DOHH2 (cell line): ENCODE data around the gene THBS2.

Experiments
- H3F3A ChIP-seq: fragments of 200-600 bp; sonication (generic), shearing (Covaris generic); 2 replicates; pipeline ENCODE4 v1.6.0; 2016; ENCODE audit warnings: antibody characterized with exemption, mild to moderate bottlenecking; ENCODE audit not compliant: control insufficient read depth, insufficient read depth
- H3K27ac ChIP-seq: fragments of 200-600 bp; sonication (generic); 2 replicates; pipeline ENCODE4 v1.5.1; 2014; ENCODE audit warnings: low read depth, mild to moderate bottlenecking, low read length, moderate library complexity
- H3K27me3 ChIP-seq: fragments of 200-600 bp; sonication (generic); 2 replicates; pipeline ENCODE4 v1.6.1; 2014; ENCODE audit warnings: mild to moderate bottlenecking, low read length, mixed read lengths; ENCODE audit not compliant: control insufficient read depth
- H3K36me3 ChIP-seq: fragments of 200-600 bp; sonication (generic); 2 replicates; pipeline ENCODE4 v1.6.1; 2014; ENCODE audit warnings: mild to moderate bottlenecking, low read length, moderate library complexity, mixed read lengths; ENCODE audit not compliant: control insufficient read depth
- H3K4me1 ChIP-seq: fragments of 200-600 bp; sonication (generic); 2 replicates; pipeline ENCODE4 v1.6.1; 2014; ENCODE audit warnings: mild to moderate bottlenecking, low read length, mixed read lengths; ENCODE audit not compliant: control insufficient read depth
- H3K4me2 ChIP-seq: fragments of 200-600 bp; sonication (generic); 2 replicates; pipeline ENCODE4 v1.6.0; 2014; ENCODE audit warnings: mild to moderate bottlenecking, low read length, moderate library complexity
- H3K4me3 ChIP-seq: fragments of 200-600 bp; sonication (generic); 2 replicates; pipeline ENCODE4 v1.5.1; 2014; ENCODE audit warnings: mild to moderate bottlenecking, low read length, mixed read lengths
- H3K79me2 ChIP-seq: fragments of 200-600 bp; sonication (generic); 2 replicates; pipeline ENCODE4 v1.6.1; 2014; ENCODE audit warnings: mild to moderate bottlenecking, low read length, mixed read lengths; ENCODE audit not compliant: control insufficient read depth
- H3K9me2 ChIP-seq: fragments of 200-600 bp; sonication (generic); replicated peaks from 2 replicates; pipeline ENCODE4 v1.6.1; 2014; ENCODE audit warnings: mild to moderate bottlenecking, low read length, mixed read lengths; ENCODE audit not compliant: control insufficient read depth
- H3K9me3 ChIP-seq: fragments of 200-600 bp; sonication (generic); 2 replicates; pipeline ENCODE4 v1.6.1; 2014; ENCODE audit warnings: antibody characterized with exemption, low read length, mixed read lengths; ENCODE audit not compliant: control insufficient read depth, insufficient read depth
- H4K20me1 ChIP-seq: fragments of 200-600 bp; sonication (generic); 2 replicates; pipeline ENCODE4 v1.6.0; 2014; ENCODE audit warnings: low read depth, mild to moderate bottlenecking, antibody characterized with exemption, low read length, moderate library complexity; ENCODE audit not compliant: control insufficient read depth, insufficient read depth
- CTCF ChIP-seq: fragments of 200-600 bp; sonication (generic); IDR thresholded peaks from one replicate; pipeline ENCODE4 v1.5.1; 2014; ENCODE audit warnings: antibody characterized with exemption, mild to moderate bottlenecking, low read depth, low read length; ENCODE audit not compliant: poor library complexity, severe bottlenecking
- EZH2phosphoT487 ChIP-seq: fragments of 200-600 bp; sonication (generic); IDR thresholded peaks from 2 replicates; pipeline ENCODE4 v1.6.1; 2017; ENCODE audit warnings: borderline replicate concordance, mild to moderate bottlenecking, antibody characterized with exemption, low read length, moderate library complexity, mixed read lengths

Gene THBS2

GRCh38 chr6:169253337-169254238 lies at the start of gene THBS2:
THBS2 (minus strand) TSS chr6:169253846; CDS start chr6:169250784, 3,062 bp downstream.
- Histone ChIP-seq H3K36me3 (no peaks in the 10 kb centered on the region), H3K4me3 (no peak within 1 kb of the TSS), H3K4me1 (no peaks in the 10 kb centered on the region), H3K9me3 (no peaks in the 10 kb centered on the region; the same call in 1 of the 2 replicates), H4K20me1 (no peaks in the 10 kb centered on the region), H3K4me2 (no peak within 1 kb of the TSS), H3K27me3 (no peaks in the 10 kb centered on the region), H3K9me2 (no peaks in the 10 kb centered on the region), H3F3A (no peaks in the 10 kb centered on the region), H3K79me2 (no peaks in the 10 kb centered on the region), H3K27ac (no peak within 1 kb of the TSS)
- TF ChIP-seq CTCF = no peak
- TF ChIP-seq EZH2phosphoT487 = no peak

GRCh38 chr6:169302716-169303115 lies 49.1 kb upstream of the THBS2 start:
- Histone ChIP-seq H3K4me2 (no peak overlapping the region), H3K36me3 (no peaks in the 10 kb centered on the region), H3K79me2 (no peaks in the 10 kb centered on the region), H3K27ac (no peak overlapping the region), H3K4me3 (no peak overlapping the region), H3K4me1 (no peaks in the 10 kb centered on the region), H4K20me1 (no peaks in the 10 kb centered on the region), H3F3A (no peaks in the 10 kb centered on the region), H3K9me3 (no peaks in the 10 kb centered on the region), H3K27me3 (no peaks in the 10 kb centered on the region), H3K9me2 (no peaks in the 10 kb centered on the region)
- TF ChIP-seq CTCF (no peak), EZH2phosphoT487 (no peak)

- Histone ChIP-seq H4K20me1 (no peaks in the 10 kb centered on the region), H3K27ac (no peak overlapping the region), H3K4me3 (no peak overlapping the region), H3K4me2 (no peak overlapping the region), H3K4me1 (no peaks in the 10 kb centered on the region), H3F3A (no peaks in the 10 kb centered on the region), H3K9me3 (no peaks in the 10 kb centered on the region), H3K9me2 (no peaks in the 10 kb centered on the region), H3K36me3 (no peaks in the 10 kb centered on the region), H3K79me2 (no peaks in the 10 kb centered on the region), H3K27me3 (no peaks in the 10 kb centered on the region)
- no peak for TF ChIP-seq CTCF
- no peak for TF ChIP-seq EZH2phosphoT487
Observed at GRCh38 chr6:169302255-169302654, 48.6 kb upstream of the THBS2 start.
